ENCODE results near the gene LGALS13.

DNA sequence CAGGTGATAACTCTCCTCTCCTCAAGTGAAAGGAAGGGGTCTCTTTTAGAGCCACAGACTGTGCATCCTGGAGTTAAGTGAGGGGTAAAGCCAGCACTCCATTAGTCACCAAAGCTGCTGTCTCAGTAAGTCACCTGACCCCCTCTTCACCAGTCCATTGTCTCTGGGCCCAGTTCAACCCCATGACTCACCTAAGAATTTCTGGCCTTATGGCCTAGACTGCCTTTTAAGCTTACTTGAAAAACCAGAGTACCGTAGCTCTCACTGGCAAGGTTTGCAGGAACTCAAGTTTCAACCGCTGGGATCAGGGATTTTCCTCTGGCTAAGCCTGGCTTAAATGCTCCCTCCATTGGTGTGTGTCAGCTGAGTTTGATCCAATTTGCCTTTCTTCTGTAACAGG lies 38.9 kb upstream of the LGALS13 start:
- TF ChIP-seq EZH2 (IDR thresholded peaks at IDR 0.05; ENCODE audit: borderline replicate concordance, insufficient read depth, low read depth, low read length, poor library complexity, severe bottlenecking), result no peak
- TF ChIP-seq, protein P1, sequence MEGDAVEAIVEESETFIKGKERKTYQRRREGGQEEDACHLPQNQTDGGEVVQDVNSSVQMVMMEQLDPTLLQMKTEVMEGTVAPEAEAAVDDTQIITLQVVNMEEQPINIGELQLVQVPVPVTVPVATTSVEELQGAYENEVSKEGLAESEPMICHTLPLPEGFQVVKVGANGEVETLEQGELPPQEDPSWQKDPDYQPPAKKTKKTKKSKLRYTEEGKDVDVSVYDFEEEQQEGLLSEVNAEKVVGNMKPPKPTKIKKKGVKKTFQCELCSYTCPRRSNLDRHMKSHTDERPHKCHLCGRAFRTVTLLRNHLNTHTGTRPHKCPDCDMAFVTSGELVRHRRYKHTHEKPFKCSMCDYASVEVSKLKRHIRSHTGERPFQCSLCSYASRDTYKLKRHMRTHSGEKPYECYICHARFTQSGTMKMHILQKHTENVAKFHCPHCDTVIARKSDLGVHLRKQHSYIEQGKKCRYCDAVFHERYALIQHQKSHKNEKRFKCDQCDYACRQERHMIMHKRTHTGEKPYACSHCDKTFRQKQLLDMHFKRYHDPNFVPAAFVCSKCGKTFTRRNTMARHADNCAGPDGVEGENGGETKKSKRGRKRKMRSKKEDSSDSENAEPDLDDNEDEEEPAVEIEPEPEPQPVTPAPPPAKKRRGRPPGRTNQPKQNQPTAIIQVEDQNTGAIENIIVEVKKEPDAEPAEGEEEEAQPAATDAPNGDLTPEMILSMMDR (IDR thresholded peaks at IDR 0.05), result no peak

Measured in B cell (primary cell).